ENCODE results near the gene PALS2.

PALS2 gene

GRCh38 chr7:24572997-24573553 lies at the start of gene PALS2:
Gene PALS2 (plus strand): TSS chr7:24573452. CDS start chr7:24623668, 50,216 bp downstream.
- DNase-seq = peak; percentile 87

- no peak for DNase-seq
Measured at GRCh38 chr7:24531255-24531654, 42.0 kb upstream of the PALS2 start.

DNA sequence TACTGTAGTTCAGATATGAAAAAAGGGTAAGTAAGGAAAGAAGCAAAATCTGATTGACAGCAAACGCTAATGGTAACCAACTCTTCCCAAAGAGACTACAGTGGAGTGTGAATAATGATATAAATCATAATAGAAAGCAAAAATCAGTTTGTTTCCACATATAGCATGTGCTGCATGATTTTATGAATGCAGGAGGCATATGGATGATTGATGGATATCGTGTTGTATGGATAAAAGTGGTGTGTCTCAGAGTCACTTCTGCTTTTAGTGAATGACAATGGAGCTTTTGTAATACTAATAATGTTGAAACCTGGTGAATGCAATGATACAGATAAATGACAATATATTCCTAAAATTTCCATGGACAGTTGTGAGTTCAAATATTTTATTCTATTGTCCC lies 36.6 kb upstream of the PALS2 start:
- DNase-seq = no peak

GRCh38 chr7:24540956-24541355 lies 32.3 kb upstream of the PALS2 start:
- no peak for DNase-seq

- no peak for DNase-seq
Measured at GRCh38 chr7:24545215-24545614, 28.0 kb upstream of the PALS2 start.

DNA sequence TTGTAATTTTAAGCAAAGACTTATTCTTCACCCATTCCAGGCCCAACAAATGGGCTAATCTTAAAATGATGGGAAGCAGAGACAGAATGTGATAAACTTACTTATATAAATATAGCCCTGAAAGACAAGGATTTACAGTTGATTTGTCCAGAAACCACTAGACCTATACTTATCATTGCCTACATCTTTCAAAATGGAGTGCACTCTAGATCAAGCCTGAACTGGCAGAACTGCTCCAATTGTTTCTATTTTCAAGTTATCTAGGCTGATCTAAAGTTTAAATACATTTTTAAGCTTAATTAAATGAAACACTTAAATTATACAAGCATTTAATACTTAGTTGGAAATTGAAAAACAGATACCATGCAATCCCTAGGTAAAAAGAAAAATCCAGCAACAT lies 24.9 kb upstream of the PALS2 start:
- no peak for DNase-seq

- no peak for DNase-seq
Measured at GRCh38 chr7:24549991-24550390, 23.3 kb upstream of the PALS2 start.

- no peak for DNase-seq
Measured at GRCh38 chr7:24555184-24555583, 18.1 kb upstream of the PALS2 start.

DNA sequence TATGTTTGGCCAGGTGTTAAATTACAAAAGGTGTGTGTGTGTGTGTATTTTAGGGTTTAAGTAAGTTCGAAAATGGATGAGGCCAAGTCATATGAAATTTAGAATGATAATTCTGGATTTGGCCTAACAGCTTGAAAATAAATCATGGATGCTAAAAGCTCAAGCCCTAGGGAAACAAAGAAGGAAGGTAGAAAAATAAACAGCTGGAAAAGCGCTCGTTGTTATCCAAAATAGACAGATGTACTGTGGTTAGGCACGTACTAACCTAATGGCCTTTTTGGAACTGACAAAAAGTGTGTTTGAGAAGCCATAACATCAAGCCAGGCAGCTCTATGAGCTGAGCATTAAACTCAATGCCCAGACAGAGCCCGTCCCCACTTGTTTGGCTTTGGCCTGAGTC lies 17.5 kb upstream of the PALS2 start:
- DNase-seq = no peak

DNA sequence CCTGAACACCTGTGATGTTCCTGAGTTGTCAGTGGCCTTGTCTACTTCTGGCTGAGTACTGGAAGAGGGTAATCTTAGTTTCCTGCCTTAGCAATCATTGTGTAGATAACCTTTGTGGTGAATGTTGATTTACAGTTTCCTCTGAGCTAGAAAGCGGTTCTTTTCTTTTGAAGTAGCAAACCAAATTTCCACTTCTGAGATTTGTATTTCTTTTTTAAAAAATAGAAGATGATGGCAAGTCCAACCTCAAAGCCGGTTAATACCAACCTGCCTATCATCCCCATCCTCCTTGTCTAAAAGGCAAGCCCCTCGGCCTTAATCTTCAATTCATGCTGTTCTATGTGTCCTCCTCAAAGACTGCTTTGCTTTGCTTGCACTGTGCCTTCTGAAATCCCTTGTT lies 12.5 kb upstream of the PALS2 start:
- DNase-seq = no peak

- no peak for DNase-seq
Measured at GRCh38 chr7:24566274-24566673, 7.0 kb upstream of the PALS2 start.

- no peak for DNase-seq
Measured at GRCh38 chr7:24570983-24571382, 2.3 kb upstream of the PALS2 start.

- no peak for DNase-seq
Measured at GRCh38 chr7:24572016-24572392, 1.2 kb upstream of the PALS2 start.

GRCh38 chr7:24572393-24572996 lies 757 bp upstream of the PALS2 start:
- DNase-seq = peak; percentile 25

GRCh38 chr7:24573554-24574338 lies 494 bp downstream of the PALS2 start:
- peak; percentile 25 for DNase-seq

GRCh38 chr7:24574386-24574785 lies 1.1 kb downstream of the PALS2 start:
- no peak for DNase-seq

DNA sequence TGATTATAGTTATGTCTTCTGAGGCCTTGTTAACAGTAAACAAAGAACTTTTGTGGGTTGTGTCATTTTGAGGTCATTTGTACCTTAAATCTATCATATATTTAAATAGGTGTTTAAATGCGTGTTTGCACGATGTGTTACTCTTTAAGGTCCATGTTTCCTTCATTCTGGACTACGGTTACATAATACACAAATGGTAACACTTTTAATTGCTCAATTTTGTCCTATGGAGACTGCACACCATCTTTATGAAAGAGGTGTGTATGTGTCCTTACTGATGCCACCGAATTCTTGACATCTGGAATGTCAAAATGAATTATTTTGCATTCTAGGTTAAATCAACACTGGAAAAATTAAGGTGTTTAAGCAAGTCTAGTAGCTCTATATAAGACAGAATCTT lies 1.7 kb downstream of the PALS2 start:
- no peak for DNase-seq

DNA sequence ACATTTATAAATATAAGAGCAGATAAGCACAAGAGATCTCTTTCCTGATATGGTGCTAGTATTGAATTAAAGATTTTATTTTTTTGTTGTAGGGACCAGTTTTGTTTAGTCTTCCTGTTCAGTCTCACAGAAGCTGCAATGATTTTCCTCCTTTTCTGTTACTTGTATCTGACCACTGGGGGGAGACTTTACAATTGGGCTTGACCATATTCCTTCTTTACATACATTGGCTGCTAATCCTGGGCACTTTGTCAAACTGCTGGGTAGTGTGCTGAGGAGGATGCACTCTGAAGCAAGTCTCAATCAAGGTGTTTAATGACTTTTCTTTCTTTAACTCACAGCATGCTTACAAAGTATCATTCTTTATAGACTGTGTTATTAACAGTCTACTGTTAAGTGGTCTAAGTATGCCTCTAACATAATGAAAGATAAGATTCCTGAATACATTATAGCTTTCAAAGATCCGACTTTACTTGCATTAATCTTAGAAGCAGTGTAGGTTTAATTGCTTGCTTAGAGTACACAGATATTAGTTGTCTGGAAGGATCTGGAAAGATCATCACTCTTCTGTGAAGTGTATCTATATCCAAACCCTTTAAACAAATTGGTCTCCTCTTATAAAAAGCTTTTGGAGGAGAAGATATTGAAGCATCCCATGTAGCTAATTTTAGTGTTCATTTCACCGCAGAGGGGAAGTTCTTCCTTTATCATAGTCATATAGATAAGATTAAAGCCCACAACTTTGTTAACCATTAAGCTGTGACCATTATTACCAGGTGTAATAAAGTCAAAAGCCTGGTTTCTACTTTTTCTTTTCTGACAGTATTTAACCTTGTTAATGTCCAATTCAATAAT lies 3.1 kb downstream of the PALS2 start:
- peak; percentile 44 for DNase-seq

- no peak for DNase-seq
Measured at GRCh38 chr7:24578052-24578451, 4.8 kb downstream of the PALS2 start.

GRCh38 chr7:24580283-24580946 lies 7.2 kb downstream of the PALS2 start:
- no peak for DNase-seq

- DNase-seq = no peak
Measured at GRCh38 chr7:24582166-24582565, 8.9 kb downstream of the PALS2 start.

- DNase-seq = peak; percentile 67
Measured at GRCh38 chr7:24587853-24588252, 14.6 kb downstream of the PALS2 start.

- no peak for DNase-seq
Measured at GRCh38 chr7:24591152-24591551, 17.9 kb downstream of the PALS2 start.

All from CD4-positive, alpha-beta T cell treated with Interleukin-21 for 1 hour (primary cell).